Stimulated activated CD8-positive, alpha-beta memory T cell treated with anti-CD3 and anti-CD28 coated beads, Interleukin-4, amount 100 ng/mL, for 4 hours (primary cell): ENCODE data around the gene CDK19.
"Not testable (repeated sequence)": the region's sequence is repeated elsewhere in the genome, so short reads cannot be mapped to it uniquely, and the experiment has no call there.

Source experiments
- DNase-seq, 2 donors: peaks; one replicate each; pipeline ENCODE4 v3.0.0-alpha.2; 2020; ENCODE audit warnings: low read depth in 2 of 2, low spot score in 1 of 2

The CDK19 gene

DNA sequence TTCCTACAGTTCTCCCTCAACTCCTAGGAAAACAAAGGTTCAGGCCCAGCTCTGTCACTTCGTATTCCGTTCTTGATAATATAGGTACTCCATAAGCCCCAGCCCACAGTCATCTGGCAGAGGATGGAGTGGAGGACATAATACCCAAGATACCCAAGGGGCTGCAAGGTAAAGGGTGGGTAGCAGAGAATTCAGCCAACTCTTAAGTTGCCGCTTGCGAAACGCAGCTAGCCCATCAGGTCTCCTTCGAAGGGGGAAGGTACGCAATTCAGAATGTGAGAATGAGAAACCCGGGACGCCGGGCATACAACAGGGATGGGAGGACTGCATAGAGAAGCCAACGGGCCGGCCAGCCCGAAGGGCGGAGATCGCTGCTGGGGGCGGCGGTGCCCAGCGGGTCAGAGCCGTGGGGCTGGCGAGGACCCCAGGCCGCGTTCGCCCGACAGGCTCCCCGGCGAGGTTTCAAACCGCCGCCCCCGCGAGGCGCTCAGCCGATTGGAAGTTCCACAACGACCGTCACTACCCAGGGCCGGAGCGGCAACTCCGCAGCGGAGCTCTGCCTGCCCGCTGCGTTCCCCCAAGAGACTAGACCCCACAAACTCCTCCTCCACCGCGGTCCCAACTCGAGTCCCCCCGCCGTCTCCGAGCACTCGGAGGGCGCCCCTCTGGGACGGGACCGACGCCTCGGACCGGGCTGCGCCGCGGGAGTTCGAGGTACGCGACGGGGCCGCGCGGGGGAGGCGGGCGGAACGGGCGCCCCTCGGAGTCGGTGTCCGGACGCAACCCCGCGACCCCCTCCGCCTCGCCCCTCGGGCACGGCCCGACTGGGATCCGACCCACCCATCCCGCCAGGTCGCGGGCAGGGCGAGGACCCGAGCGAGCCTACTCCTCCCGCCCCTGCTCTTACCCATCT, 911 bp downstream of the CDK19 start:
- peak in 1 of 2 donors; percentile 29 for DNase-seq

DNA sequence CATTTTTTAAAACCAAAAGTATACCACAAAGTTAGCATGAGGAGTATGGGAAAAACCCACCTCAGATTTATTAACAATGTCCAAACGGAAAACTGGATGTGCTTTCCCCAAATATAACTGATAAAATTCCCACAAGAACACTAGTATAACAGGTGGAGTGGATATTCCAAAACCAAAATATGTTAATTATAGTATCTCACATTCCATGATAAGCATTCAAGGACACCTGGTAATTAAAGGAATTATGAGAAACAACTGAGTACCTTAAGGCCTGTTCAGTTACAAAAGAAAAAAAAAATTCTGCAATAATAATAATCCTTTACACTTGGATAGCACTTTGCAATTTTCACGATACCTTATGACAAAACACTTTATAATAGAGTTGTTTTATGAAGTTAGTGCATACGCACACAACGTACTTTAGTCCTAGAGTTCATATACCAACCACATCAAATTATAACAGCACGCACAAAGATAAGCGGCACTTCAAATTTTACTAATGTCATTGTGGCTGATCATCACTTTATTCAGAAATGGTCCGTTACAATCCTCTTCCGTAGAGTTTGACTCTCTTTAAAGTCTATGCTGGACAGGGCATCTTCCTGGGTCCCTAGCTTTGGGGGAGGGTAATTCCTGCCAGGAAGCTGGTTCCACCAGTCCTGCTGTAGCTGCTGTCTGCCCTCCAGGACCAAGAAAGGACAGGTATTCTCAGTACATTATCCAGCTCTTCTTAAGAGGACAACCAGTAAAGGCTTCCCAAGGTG, 1.7 kb downstream of the CDK19 start:
- no peak for DNase-seq

DNA sequence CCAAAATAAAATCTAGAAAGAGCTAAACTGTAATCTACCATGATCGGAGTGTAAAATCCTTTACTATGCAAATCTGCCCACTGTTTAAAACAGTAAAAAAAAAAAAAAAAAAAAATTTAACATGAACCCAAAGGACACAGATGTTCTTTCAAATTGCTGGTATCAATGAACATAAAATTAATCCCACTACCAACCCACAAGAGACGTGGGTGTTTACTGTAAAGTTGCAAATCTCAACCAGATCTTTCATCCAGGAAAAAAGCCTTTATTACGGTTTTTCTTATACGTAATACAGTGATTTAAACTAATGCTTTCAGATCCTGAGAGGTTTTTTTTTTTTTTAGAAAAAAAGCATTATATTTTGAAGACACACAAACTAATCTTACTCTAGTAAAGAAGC, 2.5 kb downstream of the CDK19 start:
- DNase-seq = no peak

DNA sequence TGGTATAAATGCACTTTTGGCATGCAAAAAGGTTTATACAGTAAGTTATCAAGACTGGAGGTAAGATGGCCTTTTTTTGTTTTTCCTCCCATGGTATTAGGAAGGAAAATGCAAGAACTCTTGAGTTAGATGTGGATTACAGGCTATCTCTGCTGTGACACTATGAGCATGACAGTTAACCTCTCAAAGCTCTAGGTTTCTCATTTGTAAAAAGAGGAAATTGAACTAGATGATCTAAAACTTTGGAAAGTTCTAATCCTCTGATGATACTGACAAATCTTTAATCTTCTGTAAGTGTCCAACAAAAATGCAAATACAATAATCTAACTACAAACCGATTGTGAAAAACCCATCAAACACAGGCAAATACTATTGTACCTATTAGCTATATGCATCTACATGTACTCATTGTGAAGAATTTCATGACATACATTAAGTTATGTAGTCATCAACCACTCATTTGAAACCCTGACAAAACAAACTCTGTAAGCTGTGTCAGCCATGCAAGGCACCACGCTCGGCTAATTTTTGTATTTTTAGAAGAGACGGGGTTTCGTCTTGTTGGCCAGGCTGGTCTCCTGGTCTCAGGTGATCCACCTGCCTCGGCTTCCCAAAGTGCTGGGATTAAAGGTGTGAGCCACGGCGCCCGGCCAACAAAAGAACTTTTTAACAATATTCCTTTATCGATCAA, 4.2 kb downstream of the CDK19 start:
- DNase-seq = no peak

GRCh38 chr6:110809792-110810191, 5.5 kb downstream of the CDK19 start:
- no peak for DNase-seq

DNA sequence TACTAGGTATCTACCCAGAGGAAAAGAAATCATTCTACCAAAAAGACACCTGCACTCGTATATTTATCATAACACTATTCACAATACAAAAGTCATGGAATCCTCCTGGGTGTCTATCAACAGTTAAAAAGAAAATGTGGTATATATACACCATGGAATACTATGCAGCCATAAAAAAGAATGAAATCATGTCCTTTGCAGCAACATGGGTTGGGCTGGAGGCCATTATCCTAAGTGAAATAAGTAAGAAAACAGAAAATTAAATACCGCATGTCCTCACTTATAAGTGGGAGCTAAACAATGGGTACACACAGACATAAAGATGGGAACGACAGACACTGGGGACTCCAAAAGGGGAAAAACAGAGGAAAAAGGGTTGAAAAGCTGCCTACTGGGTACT, 13.1 kb downstream of the CDK19 start:
- not testable (repeated sequence) for DNase-seq

GRCh38 chr6:110800839-110801196, 14.5 kb downstream of the CDK19 start:
- DNase-seq = no peak

DNA sequence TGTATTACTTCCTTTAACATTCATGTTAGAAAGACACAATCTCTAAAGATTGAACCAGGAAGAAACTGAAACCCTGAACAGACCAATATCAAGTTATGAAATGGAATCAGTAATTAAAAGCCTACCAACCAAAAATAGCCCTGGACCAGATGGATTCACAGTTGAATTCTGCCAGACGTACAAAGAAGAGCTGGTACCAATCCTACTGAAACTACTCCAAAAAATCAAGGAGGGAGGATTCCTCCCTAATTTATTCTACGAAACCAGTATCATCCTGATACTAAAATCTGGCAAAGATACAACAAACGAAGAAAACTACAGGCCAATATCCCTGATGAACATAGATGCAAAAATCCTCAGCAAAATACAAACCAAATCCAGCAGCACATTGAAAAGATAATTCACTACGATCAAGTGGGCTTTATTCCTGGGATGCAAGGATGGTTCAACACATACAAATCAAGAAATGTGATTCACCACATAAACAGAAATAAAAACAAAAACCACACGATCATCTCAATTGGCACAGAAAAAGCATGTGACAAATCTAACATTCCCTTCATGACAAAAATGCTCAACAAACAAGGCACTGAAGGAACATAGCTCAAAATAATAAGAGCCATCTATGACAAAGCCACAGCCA, 15.0 kb downstream of the CDK19 start:
- no peak for DNase-seq

- DNase-seq = no peak
Measured at GRCh38 chr6:110799655-110800054, 15.6 kb downstream of the CDK19 start.

- DNase-seq = no peak
Measured at GRCh38 chr6:110799189-110799588, 16.1 kb downstream of the CDK19 start.

DNA sequence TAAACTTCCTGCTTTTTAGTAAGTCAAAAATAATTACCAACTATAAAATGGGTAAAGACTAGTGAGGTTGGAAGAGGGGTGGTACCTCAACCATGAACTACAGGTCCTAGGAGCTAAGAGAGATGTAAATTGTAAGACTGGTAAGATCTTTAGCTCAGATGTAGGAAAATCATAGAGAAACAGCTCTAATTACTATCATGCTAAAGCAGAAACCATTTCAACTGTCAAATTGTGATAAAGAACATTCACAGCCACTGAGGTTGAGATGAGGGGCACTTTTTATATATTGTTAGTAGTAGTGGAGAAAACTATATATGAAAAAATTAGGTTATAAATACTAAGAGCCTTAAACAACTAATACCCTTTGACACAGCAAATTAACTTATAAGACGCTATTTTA, 20.0 kb downstream of the CDK19 start:
- no peak for DNase-seq

- no peak for DNase-seq
Measured at GRCh38 chr6:110786696-110787095, 28.6 kb downstream of the CDK19 start.

GRCh38 chr6:110786271-110786670, 29.0 kb downstream of the CDK19 start:
- no peak for DNase-seq

DNA sequence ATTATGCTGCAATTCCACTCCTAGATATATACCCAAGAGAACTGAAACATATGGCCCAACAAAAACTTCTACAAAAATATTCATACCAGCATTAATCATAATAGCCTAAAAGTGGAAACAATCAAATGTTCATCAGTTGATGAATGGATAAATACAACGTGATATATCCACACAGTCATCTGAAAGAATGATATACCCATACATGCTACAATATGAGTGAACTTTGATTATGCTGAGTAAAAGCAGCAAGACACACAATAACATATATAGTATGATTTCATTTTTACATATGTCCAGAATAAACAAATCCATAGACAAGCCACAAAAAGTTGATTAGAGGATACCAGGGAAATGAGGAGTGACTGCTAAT, 30.7 kb downstream of the CDK19 start:
- no peak for DNase-seq

- DNase-seq = no peak
Measured at GRCh38 chr6:110781522-110782214, 33.6 kb downstream of the CDK19 start.

DNA sequence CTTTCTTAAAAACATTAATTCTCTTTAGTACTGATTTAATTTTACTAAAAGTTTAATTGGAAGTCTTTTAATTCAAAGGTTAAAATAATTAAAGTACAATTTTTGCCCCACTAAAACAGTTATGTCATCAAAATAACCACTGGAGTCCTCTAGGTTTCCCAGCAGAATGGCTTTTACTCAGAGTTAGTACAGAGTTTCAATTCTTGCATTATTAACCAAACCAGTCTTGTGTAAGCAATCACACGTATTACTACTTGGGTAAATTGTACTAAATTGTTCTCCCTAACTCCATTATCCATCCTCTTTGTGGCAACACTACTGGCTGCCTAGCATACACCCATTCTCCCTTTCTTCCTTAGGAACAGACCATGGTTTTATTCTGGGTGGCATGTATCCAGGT, 36.9 kb downstream of the CDK19 start:
- DNase-seq = no peak

DNA sequence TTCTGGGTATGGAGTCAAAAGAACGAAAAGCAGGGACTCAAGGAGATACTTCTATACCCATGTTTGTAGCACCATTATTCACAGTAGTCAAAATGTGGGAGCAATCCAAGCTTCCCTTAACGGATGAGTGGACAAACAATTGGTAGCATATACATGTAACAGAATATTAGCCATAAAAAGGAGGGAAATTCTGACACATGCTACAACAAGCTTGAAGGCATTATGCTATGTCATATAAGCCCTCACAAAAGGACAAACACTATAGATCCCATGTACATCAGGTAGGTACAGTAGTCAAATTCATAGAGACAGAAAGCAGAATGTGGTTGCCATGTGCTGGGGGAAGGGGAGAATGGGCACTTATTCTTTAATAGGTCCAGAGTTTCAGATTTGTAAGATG, 37.6 kb downstream of the CDK19 start:
- no peak for DNase-seq

DNA sequence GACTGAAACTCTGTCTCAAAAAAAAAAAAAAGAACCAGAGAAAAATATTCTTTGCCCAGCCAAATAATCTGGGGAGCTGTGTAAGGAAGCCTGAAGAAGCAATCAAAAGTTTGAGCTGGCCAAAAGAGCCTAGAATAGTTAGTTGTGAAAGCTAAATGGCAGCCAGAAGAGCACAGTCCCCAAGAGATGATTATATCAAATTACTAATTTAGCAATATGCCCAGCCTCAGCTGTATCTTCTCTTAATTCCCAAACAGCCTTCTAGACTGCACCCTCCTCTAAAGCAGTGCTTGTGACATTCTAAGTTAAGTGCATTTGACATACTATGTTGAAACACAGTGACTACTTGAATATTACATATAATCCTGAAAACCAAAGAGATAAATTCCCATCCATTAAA, 38.9 kb downstream of the CDK19 start:
- no peak for DNase-seq

- no peak for DNase-seq
Measured at GRCh38 chr6:110769923-110770322, 45.3 kb downstream of the CDK19 start.

- DNase-seq = no peak
Measured at GRCh38 chr6:110768057-110768456, 47.2 kb downstream of the CDK19 start.

- no peak for DNase-seq
Measured at GRCh38 chr6:110761371-110761770, 53.9 kb downstream of the CDK19 start.
